Neural cell (in vitro differentiated cells): ENCODE data around the gene U2SURP. TPM values are rescaled to one million over a fixed set of nuclear protein-coding genes. Genes with fewer than 3 reads are reported as not detected.

Experiments used
- H2AFZ ChIP-seq: fragments of 200-600, 300-800 bp; sonication (generic), shearing (Covaris generic); 2 replicates; pipeline ENCODE4 v1.6.0; 2014; ENCODE audit warnings: low read depth, mild to moderate bottlenecking, antibody characterized with exemption, low read length, moderate library complexity
- H3F3A ChIP-seq: fragments of 200-600 bp; shearing (Covaris generic); 2 replicates; pipeline ENCODE4 v1.6.1; 2016; ENCODE audit warnings: mild to moderate bottlenecking, moderate library complexity, mixed read lengths, antibody characterized with exemption, low read length; ENCODE audit not compliant: insufficient read depth, poor library complexity, severe bottlenecking
- H3K27ac ChIP-seq: fragments of 200-600, 300-800 bp; sonication (generic), shearing (Covaris generic); 2 replicates; pipeline ENCODE4 v1.5.1; 2014; ENCODE audit warnings: mild to moderate bottlenecking, low read length, moderate library complexity
- H3K27me3 ChIP-seq: fragments of 300-800, 200-600 bp; sonication (generic), shearing (Covaris generic); 2 replicates; pipeline ENCODE4 v1.6.0; 2014; ENCODE audit warnings: mild to moderate bottlenecking, low read depth, low read length, moderate library complexity; ENCODE audit not compliant: insufficient read depth
- H3K36me3 ChIP-seq: fragments of 300-800, 200-600 bp; sonication (generic), shearing (Covaris generic); 2 replicates; pipeline ENCODE4 v1.5.1; 2014; ENCODE audit warnings: mild to moderate bottlenecking, antibody characterized with exemption, low read length, moderate library complexity; ENCODE audit not compliant: insufficient read depth
- H3K4me2 ChIP-seq: fragments of 300-800, 200-600 bp; sonication (generic), shearing (Covaris generic); 2 replicates; pipeline ENCODE4 v1.6.0; 2014; ENCODE audit warnings: mild to moderate bottlenecking, low read length
- H3K4me3 ChIP-seq: fragments of 300-800, 200-600 bp; sonication (generic), shearing (Covaris generic); 2 replicates; pipeline ENCODE4 v1.5.1; 2014; ENCODE audit warnings: mild to moderate bottlenecking, low read length, moderate library complexity
- H3K79me2 ChIP-seq: fragments of 200-600 bp; shearing (Covaris generic); replicated peaks from 2 replicates; pipeline ENCODE4 v1.6.0; 2014; ENCODE audit warnings: mild to moderate bottlenecking, low read length, moderate library complexity; ENCODE audit not compliant: insufficient read depth
- H3K9ac ChIP-seq: fragments of 300-800, 200-600 bp; sonication (generic), shearing (Covaris generic); 2 replicates; pipeline ENCODE4 v1.6.1; 2016; ENCODE audit warnings: mild to moderate bottlenecking, low read length, mixed read lengths
- H3K9me2 ChIP-seq: fragments of 200-600 bp; shearing (Covaris generic); 2 replicates; pipeline ENCODE4 v1.6.1; 2016; ENCODE audit warnings: mild to moderate bottlenecking, low read length, mixed read lengths; ENCODE audit not compliant: insufficient read depth
- H3K9me3 ChIP-seq: fragments of 200-600, 300-800 bp; sonication (generic), shearing (Covaris generic); 2 replicates; pipeline ENCODE4 v1.6.1; 2016; ENCODE audit warnings: mild to moderate bottlenecking, mixed run types, low read length, moderate library complexity, mixed read lengths
- H4K20me1 ChIP-seq: fragments of 200-600 bp; shearing (Covaris generic); 2 replicates; pipeline ENCODE4 v1.6.1; 2016; ENCODE audit warnings: mild to moderate bottlenecking, mixed run types; ENCODE audit not compliant: insufficient read depth
- CTCF ChIP-seq: fragments of 450-650 bp; IDR thresholded peaks from 2 replicates; pipeline ENCODE4 v1.5.1; 2014; ENCODE audit warnings: antibody characterized with exemption, mild to moderate bottlenecking, moderate library complexity; ENCODE audit not compliant: poor library complexity, severe bottlenecking
- EP300 ChIP-seq: fragments of 450-650 bp; conservative IDR thresholded peaks from 2 replicates; pipeline ENCODE4 v1.6.1; 2014; ENCODE audit warnings: antibody characterized with exemption, mild to moderate bottlenecking, moderate library complexity; ENCODE audit not compliant: poor library complexity, severe bottlenecking
- EZH2 ChIP-seq: fragments of 200-600, 300-800 bp; shearing (Covaris generic), sonication (generic); IDR thresholded peaks from 2 replicates; pipeline ENCODE4 v1.6.1; 2014; ENCODE audit warnings: antibody characterized with exemption, low read length, borderline replicate concordance, mild to moderate bottlenecking; ENCODE audit not compliant: insufficient read depth, poor library complexity, severe bottlenecking
- MXI1 ChIP-seq: fragments of 450-650 bp; conservative IDR thresholded peaks from 2 replicates; pipeline ENCODE4 v1.6.1; 2014; ENCODE audit warnings: antibody characterized with exemption, mild to moderate bottlenecking; ENCODE audit not compliant: poor library complexity, severe bottlenecking
- POLR2AphosphoS5 ChIP-seq: IDR thresholded peaks from 2 replicates; pipeline ENCODE4 v1.6.1; 2012
- RAD21 ChIP-seq: fragments of 450-650 bp; conservative IDR thresholded peaks from 2 replicates; pipeline ENCODE4 v1.6.1; 2014; ENCODE audit warnings: antibody characterized with exemption, mild to moderate bottlenecking, moderate library complexity
- REST ChIP-seq: IDR thresholded peaks from 2 replicates; pipeline ENCODE4 v1.6.1; 2012; ENCODE audit warnings: borderline replicate concordance
- SMC3 ChIP-seq: fragments of 450-650 bp; conservative IDR thresholded peaks from 2 replicates; pipeline ENCODE4 v1.6.1; 2014; ENCODE audit warnings: antibody characterized with exemption, mild to moderate bottlenecking, moderate library complexity; ENCODE audit not compliant: poor library complexity
- TAF1 ChIP-seq: IDR thresholded peaks from 2 replicates; pipeline ENCODE4 v1.6.1; 2012; ENCODE audit warnings: low read depth
- polyA plus RNA-seq: library from polyadenylated mRNA; depleted of rRNA; stranded (reverse); fragments of >200 nt; gene quantifications from 2 replicates; pipeline ENCODE4 v1.2.3, GENCODE V29; 2014

Gene U2SURP
- polyA plus RNA-seq, 1 donor from 2014 or later: 159 TPM

- Histone ChIP-seq H3K4me2 (no peak overlapping the region), H3K9me2 (no peaks in the 10 kb centered on the region), H3K4me3 (no peak overlapping the region), H4K20me1 (no peaks in the 10 kb centered on the region), H3K27me3 (no peaks in the 10 kb centered on the region), H3K9me3 (no peaks in the 10 kb centered on the region), H3K9ac (no peak overlapping the region), H3F3A (no peaks in the 10 kb centered on the region), H3K36me3 (no peaks in the 10 kb centered on the region), H2AFZ (no peak overlapping the region), H3K79me2 (no peaks in the 10 kb centered on the region), H3K27ac (no peak overlapping the region)
- TF ChIP-seq EP300: no peak
- no peak for TF ChIP-seq REST
- no peak for TF ChIP-seq CTCF
- TF ChIP-seq SMC3: no peak
- TF ChIP-seq EZH2: no peak
Observed at GRCh38 chr3:142982038-142982773, 19.2 kb upstream of the U2SURP start.

GRCh38 chr3:142983318-142983717 is 18.1 kb upstream of the U2SURP start:
- H3K27me3 ChIP-seq: no peaks in the 10 kb centered on the region
- no peaks in the 10 kb centered on the region for H3K36me3 ChIP-seq
- H2AFZ ChIP-seq: no peak overlapping the region
- no peaks in the 10 kb centered on the region for H3F3A ChIP-seq
- H3K9me2 ChIP-seq: no peaks in the 10 kb centered on the region
- H3K27ac ChIP-seq: no peak overlapping the region
- TF ChIP-seq POLR2AphosphoS5 (no peak), CTCF (no peak), MXI1 (no peak), TAF1 (no peak), RAD21 (no peak), EP300 (no peak), SMC3 (no peak), EZH2 (no peak), REST (no peak)
- H3K9ac ChIP-seq: no peak overlapping the region
- no peaks in the 10 kb centered on the region for H3K9me3 ChIP-seq
- no peaks in the 10 kb centered on the region for H4K20me1 ChIP-seq
- H3K4me2 ChIP-seq: no peak overlapping the region
- H3K4me3 ChIP-seq: no peak overlapping the region
- no peaks in the 10 kb centered on the region for H3K79me2 ChIP-seq
